Measurements from ENCODE around the gene SVOPL.

Gene SVOPL

DNA sequence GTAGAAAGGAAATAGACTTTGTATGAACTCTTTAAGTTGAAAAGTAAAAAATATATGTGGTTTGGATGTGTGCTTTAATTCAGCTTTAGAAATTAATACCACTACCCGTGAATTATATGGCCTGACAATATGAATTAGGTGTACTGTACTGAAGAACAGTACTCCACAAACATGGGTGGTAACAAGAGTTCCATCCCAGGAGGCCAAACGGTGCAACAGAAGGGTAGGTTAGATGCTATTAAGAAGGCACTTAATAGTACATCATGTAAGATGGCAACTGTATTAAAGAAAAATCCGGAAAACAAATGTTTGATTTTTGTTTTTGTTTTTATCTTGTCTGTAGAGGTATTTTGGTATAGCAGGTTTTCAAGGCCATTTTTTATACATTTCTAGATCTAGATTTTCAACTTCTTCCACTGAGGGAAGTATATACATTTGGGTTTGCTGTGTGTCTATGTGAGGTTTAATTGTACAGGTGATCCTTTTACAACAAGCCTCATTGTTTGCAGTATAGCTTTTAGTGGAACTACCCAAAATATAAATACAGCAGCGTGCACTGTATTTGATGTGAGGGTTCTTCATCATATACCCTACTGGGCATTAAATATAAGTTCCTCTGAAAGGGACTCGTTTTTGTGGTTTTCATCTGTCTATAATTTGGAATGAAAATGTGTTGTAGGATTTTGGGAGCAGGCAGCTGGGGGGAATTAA, 115.7 kb downstream of the SVOPL start:
- no peak overlapping the region for H3K4me3 ChIP-seq (ENCODE audit: low read depth, low read length)
- no peak for DNase-seq (ENCODE audit: low read depth)
- TF ChIP-seq, protein P1, sequence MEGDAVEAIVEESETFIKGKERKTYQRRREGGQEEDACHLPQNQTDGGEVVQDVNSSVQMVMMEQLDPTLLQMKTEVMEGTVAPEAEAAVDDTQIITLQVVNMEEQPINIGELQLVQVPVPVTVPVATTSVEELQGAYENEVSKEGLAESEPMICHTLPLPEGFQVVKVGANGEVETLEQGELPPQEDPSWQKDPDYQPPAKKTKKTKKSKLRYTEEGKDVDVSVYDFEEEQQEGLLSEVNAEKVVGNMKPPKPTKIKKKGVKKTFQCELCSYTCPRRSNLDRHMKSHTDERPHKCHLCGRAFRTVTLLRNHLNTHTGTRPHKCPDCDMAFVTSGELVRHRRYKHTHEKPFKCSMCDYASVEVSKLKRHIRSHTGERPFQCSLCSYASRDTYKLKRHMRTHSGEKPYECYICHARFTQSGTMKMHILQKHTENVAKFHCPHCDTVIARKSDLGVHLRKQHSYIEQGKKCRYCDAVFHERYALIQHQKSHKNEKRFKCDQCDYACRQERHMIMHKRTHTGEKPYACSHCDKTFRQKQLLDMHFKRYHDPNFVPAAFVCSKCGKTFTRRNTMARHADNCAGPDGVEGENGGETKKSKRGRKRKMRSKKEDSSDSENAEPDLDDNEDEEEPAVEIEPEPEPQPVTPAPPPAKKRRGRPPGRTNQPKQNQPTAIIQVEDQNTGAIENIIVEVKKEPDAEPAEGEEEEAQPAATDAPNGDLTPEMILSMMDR (IDR thresholded peaks at IDR 0.05; ENCODE audit: insufficient read depth, low read depth, low read length, missing control alignments), result no peak

DNA sequence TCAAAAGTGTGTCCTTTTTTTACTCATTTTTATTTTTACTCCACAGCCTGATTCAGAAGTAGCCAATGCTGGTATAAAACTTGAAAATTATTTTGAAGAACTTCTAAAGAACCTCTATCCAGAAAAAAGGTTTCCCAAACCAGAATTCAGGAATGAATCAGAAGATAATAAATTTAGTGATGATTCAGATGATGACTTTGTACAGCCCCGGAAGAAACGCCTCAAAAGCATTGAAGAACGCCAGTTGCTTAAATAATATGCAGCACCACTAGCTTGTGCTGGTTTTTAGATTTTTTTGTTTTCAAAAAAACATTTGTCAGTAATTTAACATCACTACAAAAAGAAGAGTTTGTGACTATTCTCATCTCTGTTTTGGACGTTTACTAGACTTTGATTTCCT, 116.5 kb downstream of the SVOPL start:
- no peak overlapping the region for H3K4me3 ChIP-seq (ENCODE audit: low read depth, low read length)
- no peak for DNase-seq (ENCODE audit: low read depth)
- TF ChIP-seq, protein P1 (IDR thresholded peaks at IDR 0.05; ENCODE audit: insufficient read depth, low read depth, low read length, missing control alignments), result no peak

DNA sequence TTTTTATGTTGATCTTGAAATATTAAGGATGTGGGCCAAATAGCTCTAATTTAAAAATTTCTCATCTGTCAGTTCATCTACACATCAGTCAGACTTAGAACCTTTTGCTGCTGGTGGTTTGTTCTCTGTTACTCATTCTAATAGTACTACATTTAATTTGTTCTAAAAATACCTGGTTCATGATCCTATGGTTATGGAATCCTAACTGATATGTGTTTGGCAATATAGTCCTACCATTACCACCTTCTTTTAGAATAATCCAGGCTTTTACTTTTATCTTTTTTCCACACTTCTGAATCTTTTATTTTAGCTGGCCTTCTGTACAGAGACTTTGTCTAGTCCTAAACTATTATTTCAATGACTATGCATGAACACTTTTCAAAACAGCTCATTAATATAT, 116.9 kb downstream of the SVOPL start:
- DNase-seq (ENCODE audit: low read depth), result no peak
- TF ChIP-seq, protein P1 (IDR thresholded peaks at IDR 0.05; ENCODE audit: insufficient read depth, low read depth, low read length, missing control alignments), result no peak
- H3K4me3 ChIP-seq (ENCODE audit: low read depth, low read length), result no peak overlapping the region

DNA sequence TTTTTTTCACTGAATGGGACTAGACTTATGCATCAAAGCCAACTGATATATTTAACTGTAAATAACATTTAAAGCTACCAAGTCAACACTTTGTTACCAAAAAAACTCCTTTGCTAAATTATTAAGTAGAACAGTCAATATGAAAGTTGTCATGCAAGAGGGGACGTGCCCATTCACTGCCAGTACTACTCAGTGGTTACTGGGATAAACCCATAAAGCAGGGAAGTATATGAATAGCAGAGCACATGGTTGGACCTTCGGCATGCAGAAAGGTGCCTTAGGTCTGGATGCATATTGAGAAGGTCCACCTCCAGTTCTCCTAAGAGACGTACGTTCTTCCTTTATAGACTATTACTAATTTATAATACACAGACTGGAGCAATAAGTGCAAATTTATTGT, 120.1 kb downstream of the SVOPL start:
- TF ChIP-seq, protein P1 (IDR thresholded peaks at IDR 0.05; ENCODE audit: insufficient read depth, low read depth, low read length, missing control alignments), result no peak
- DNase-seq (ENCODE audit: low read depth), result no peak
- H3K4me3 ChIP-seq (ENCODE audit: low read depth, low read length), result no peak overlapping the region

DNA sequence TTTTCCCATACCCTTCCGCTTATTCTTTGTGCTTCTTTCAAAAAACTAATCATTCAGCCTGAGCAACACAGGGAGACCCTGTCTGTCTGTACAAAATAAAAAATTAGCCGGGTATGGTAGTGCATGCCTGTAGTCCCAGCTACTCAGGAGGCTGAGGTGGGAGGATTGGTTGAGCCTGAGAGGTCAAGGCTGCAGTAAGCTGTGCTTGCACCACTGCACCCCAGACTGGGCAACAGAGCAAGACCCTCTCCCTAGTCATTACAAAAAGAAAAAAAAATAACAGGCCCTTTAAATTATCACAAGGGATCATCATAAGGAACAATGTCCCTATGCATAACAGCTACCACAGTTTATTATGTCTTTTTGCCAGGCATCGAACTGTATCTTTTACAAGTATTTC, 121.5 kb downstream of the SVOPL start:
- no peak overlapping the region for H3K4me3 ChIP-seq (ENCODE audit: low read depth, low read length)
- TF ChIP-seq, protein P1 (IDR thresholded peaks at IDR 0.05; ENCODE audit: insufficient read depth, low read depth, low read length, missing control alignments), result no peak
- no peak for DNase-seq (ENCODE audit: low read depth)

DNA sequence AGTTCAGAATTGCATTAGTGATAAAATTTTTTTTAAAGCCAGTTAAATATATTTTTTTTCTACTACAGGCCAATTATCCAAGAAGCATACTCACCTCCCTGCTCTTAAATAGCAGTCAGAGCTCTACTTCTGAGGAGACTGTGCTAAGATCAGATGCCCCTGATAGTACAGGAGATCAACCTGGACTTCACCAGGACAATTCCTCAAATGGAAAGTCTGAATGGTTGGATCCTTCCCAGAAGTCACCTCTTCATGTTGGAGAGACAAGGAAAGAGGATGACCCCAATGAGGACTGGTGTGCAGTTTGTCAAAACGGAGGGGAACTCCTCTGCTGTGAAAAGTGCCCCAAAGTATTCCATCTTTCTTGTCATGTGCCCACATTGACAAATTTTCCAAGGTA, 122.0 kb downstream of the SVOPL start:
- no peak overlapping the region for H3K4me3 ChIP-seq (ENCODE audit: low read depth, low read length)
- TF ChIP-seq, protein P1 (IDR thresholded peaks at IDR 0.05; ENCODE audit: insufficient read depth, low read depth, low read length, missing control alignments), result no peak
- no peak for DNase-seq (ENCODE audit: low read depth)

DNA sequence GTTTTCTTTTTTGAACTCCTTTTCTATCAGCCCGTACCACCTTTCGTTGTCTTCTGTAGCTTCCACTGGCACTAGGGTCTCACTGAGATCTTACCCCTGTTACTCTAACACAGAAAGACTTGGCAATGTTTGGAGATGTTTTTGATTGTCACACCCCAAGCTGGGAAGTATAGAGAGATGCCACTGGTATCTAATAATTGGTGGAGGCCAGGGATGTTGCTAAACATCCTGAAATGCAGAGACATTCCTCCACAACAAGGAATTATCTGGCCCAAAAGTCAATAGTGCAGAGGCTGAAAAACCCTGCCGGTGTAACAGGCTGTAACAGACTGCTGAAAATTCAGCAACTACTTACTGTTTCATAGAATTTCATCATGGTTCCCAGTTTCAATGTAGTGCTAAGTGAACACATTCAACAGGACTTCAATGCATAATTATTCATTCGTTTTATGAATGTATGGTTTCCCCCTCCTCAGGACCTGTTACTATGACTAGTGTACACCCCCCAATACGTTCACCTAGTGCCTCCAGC, 125.2 kb downstream of the SVOPL start:
- H3K4me3 ChIP-seq (ENCODE audit: low read depth, low read length), result no peak overlapping the region
- DNase-seq (ENCODE audit: low read depth), result no peak
- TF ChIP-seq, protein P1 (IDR thresholded peaks at IDR 0.05; ENCODE audit: insufficient read depth, low read depth, low read length, missing control alignments), result no peak

Data from GM12865 (cell line).